ENCODE data around the gene NUMBL. TPM values are rescaled to one million over a fixed set of nuclear protein-coding genes. Genes with fewer than 3 reads are reported as not detected.

Gene NUMBL
- total and polyA plus RNA-seq, 11 donors = 7.3 to 29.1 (median 10.6) TPM

GRCh38 chr19:40707615-40708014, 17.2 kb upstream of the NUMBL start:
- H3K4me3 ChIP-seq = no peak overlapping the region
- DNase-seq (no peak), ATAC-seq (no peak)
- H3K9me3 ChIP-seq = no peaks in the 10 kb centered on the region
- H3K27me3 ChIP-seq = no peaks in the 10 kb centered on the region
- peaks cover 0 to 92% (median 73%) of the 10 kb centered on the region in 9 donors for H3K36me3 ChIP-seq
- H3K4me1 ChIP-seq = peaks cover 0 to 29% (median 9%) of the 10 kb centered on the region in 12 donors
- intact Hi-C loops (cut with DNase I) = no loop called here
- no peak for TF ChIP-seq CTCF (IDR thresholded peaks at IDR 0.05)
- TF ChIP-seq POLR2A (IDR thresholded peaks at IDR 0.05) = no peak
- H3K27ac ChIP-seq = peak overlapping the region in 4 of 12 donors; percentile 63 to 88 (median 76)
- WGBS, 4 donors = 93 to 98% (median 96%) methylated on average over 7 of the region's 7 CpGs

GRCh38 chr19:40705950-40706619, 15.6 kb upstream of the NUMBL start:
- WGBS, 4 donors = 42 to 53% (median 46%) methylated on average over 7 of the region's 7 CpGs
- Histone ChIP-seq H3K4me1 (peaks cover 0 to 29% (median 9%) of the 10 kb centered on the region in 12 donors), H3K27ac (peak overlapping the region; percentile 32 to 88 (median 75)), H3K4me3 (no peak overlapping the region), H3K27me3 (no peaks in the 10 kb centered on the region), H3K9me3 (no peaks in the 10 kb centered on the region), H3K36me3 (peaks cover 0 to 92% (median 75%) of the 10 kb centered on the region in 9 donors)
- intact Hi-C loops (cut with DNase I) = no loop called here
- peak; percentile 49 to 83 (median 77) for ATAC-seq
- TF ChIP-seq POLR2A (IDR thresholded peaks at IDR 0.05) = no peak
- TF ChIP-seq CTCF (IDR thresholded peaks at IDR 0.05) = no peak
- peak in 1 of 5 donors; percentile 39 for DNase-seq

- H3K27ac ChIP-seq = peak overlapping the region; percentile 32 to 88 (median 75)
- H3K27me3 ChIP-seq = no peaks in the 10 kb centered on the region
- intact Hi-C loops (cut with DNase I) = no loop called here
- 70 to 80% (median 71%) methylated on average over 5 to 9 of the region's 9 CpGs for WGBS, 4 donors
- DNase-seq (peak; percentile 60 to 80 (median 71)), ATAC-seq (peak in 3 of 4 donors; percentile 31 to 66 (median 43))
- no peak overlapping the region for H3K4me3 ChIP-seq
- peaks cover 0 to 29% (median 9%) of the 10 kb centered on the region in 12 donors for H3K4me1 ChIP-seq
- H3K9me3 ChIP-seq = no peaks in the 10 kb centered on the region
- peaks cover 0 to 92% (median 77%) of the 10 kb centered on the region in 9 donors for H3K36me3 ChIP-seq
- TF ChIP-seq CTCF (IDR thresholded peaks at IDR 0.05) (no peak), POLR2A (IDR thresholded peaks at IDR 0.05) (no peak)
Measured at GRCh38 chr19:40705362-40705651, 14.9 kb upstream of the NUMBL start.

GRCh38 chr19:40704491-40705361, 14.3 kb upstream of the NUMBL start:
- H3K36me3 ChIP-seq = peaks cover 0 to 92% (median 77%) of the 10 kb centered on the region in 9 donors

More at GRCh38 chr19:40704491-40705361, 14.3 kb upstream of the NUMBL start:
- DNase-seq = no peak
- H3K27ac ChIP-seq = peak overlapping the region in 10 of 12 donors; percentile 21 to 88 (median 72)
- no peak overlapping the region for H3K4me3 ChIP-seq
- H3K27me3 ChIP-seq = no peaks in the 10 kb centered on the region
- peak in 1 of 4 donors; percentile 8 for ATAC-seq
- peaks cover 0 to 29% (median 9%) of the 10 kb centered on the region in 12 donors for H3K4me1 ChIP-seq
- H3K9me3 ChIP-seq = no peaks in the 10 kb centered on the region
- WGBS, 4 donors = 88 to 92% (median 90%) methylated on average over 17 to 18 of the region's 18 CpGs
- TF ChIP-seq POLR2A (IDR thresholded peaks at IDR 0.05) = no peak
- TF ChIP-seq CTCF (IDR thresholded peaks at IDR 0.05) = no peak
- intact Hi-C loops (cut with DNase I) = no loop called here

All from heart left ventricle (tissue), 16 donors.